OCI-LY7 (cell line): ENCODE measurements around the gene SEMA3C.

Experiments used
- EZH2phosphoT487 ChIP-seq: fragments of 200-600 bp; sonication (generic); IDR thresholded peaks from 2 replicates; pipeline ENCODE4 v1.6.1; 2018; ENCODE audit warnings: low read depth, borderline replicate concordance, mild to moderate bottlenecking, mixed run types, antibody characterized with exemption, low read length, moderate library complexity, mixed read lengths
- TF ChIP-seq, protein P1 (sequence below): fragments of 200-600 bp; sonication (generic); conservative IDR thresholded peaks from 2 replicates; pipeline ENCODE4 v1.5.1; 2014; ENCODE audit warnings: mild to moderate bottlenecking, antibody characterized with exemption, low read length, moderate library complexity, mixed read lengths

DNA sequence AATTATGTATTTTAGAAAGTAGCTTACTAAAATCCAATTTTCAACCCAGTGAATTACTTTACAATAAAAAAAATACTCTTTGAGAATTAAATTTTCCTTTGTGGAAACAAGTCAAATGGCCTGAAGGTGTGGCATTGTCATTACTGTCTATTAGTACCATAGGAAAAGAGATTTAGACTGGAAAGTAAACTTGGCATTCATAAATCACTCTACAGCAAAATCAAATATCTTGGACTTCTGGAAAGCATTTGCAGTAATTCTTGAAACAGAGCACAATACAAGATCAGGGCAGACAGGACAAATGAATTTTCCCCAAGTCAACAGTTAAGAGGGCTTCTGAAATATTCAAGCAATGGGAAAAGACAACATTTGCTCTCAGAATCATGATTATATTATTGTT is 28.0 kb upstream of the SEMA3C start:
- TF ChIP-seq, protein P1, sequence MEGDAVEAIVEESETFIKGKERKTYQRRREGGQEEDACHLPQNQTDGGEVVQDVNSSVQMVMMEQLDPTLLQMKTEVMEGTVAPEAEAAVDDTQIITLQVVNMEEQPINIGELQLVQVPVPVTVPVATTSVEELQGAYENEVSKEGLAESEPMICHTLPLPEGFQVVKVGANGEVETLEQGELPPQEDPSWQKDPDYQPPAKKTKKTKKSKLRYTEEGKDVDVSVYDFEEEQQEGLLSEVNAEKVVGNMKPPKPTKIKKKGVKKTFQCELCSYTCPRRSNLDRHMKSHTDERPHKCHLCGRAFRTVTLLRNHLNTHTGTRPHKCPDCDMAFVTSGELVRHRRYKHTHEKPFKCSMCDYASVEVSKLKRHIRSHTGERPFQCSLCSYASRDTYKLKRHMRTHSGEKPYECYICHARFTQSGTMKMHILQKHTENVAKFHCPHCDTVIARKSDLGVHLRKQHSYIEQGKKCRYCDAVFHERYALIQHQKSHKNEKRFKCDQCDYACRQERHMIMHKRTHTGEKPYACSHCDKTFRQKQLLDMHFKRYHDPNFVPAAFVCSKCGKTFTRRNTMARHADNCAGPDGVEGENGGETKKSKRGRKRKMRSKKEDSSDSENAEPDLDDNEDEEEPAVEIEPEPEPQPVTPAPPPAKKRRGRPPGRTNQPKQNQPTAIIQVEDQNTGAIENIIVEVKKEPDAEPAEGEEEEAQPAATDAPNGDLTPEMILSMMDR = no peak
- TF ChIP-seq EZH2phosphoT487 = no peak
